ENCODE measurements around the gene CLEC10A. TPM values are rescaled to one million over a fixed set of nuclear protein-coding genes. Genes with fewer than 3 reads are reported as not detected.
A peak's percentile ranks its signal among the peaks of the same experiment; 100 is the strongest.
"Not testable (repeated sequence)": the region's sequence is repeated elsewhere in the genome, so short reads cannot be mapped to it uniquely, and the experiment has no call there.

CLEC10A gene
- total RNA-seq, 1 donor from 2014 or later, result 14.7 TPM

- intact Hi-C loops (cut with DNase I), result no loop called here
- ATAC-seq, result no peak
- no peak for DNase-seq (ENCODE audit: low spot score)
Measured at GRCh38 chr17:7083592-7083991, 3.5 kb upstream of the CLEC10A start.

- no peak for DNase-seq (ENCODE audit: low spot score)
- ATAC-seq, result no peak
- intact Hi-C loops (cut with DNase I), result no loop called here
Measured at GRCh38 chr17:7081341-7082062, 1.5 kb upstream of the CLEC10A start.

GRCh38 chr17:7080456-7081041 is 498 bp upstream of the CLEC10A start:
- intact Hi-C loops (cut with DNase I), result no loop called here
- DNase-seq (ENCODE audit: low spot score), result peak; percentile 70

GRCh38 chr17:7078711-7079110 is 1.3 kb downstream of the CLEC10A start:
- no peak for DNase-seq (ENCODE audit: low spot score)
- ATAC-seq, result no peak
- intact Hi-C loops (cut with DNase I), result no loop called here

More at GRCh38 chr17:7080456-7081041, 498 bp upstream of the CLEC10A start:
- peak; percentile 95 for ATAC-seq

GRCh38 chr17:7077911-7078546 is 2.0 kb downstream of the CLEC10A start:
- ATAC-seq (no peak), DNase-seq (ENCODE audit: low spot score) (no peak)
- intact Hi-C loops (cut with DNase I), result no loop called here

- intact Hi-C loops (cut with DNase I), result no loop called here
- DNase-seq (ENCODE audit: low spot score) (no peak), ATAC-seq (no peak)
Measured at GRCh38 chr17:7074931-7075330, 5.1 kb downstream of the CLEC10A start.

- ATAC-seq (no peak), DNase-seq (ENCODE audit: low spot score) (no peak)
- intact Hi-C loops (cut with DNase I), result no loop called here
Measured at GRCh38 chr17:7072406-7072805, 7.6 kb downstream of the CLEC10A start.

GRCh38 chr17:7070712-7071111 is 9.3 kb downstream of the CLEC10A start:
- intact Hi-C loops (cut with DNase I), result no loop called here
- no peak for ATAC-seq
- no peak for DNase-seq (ENCODE audit: low spot score)

GRCh38 chr17:7068268-7068667 is 11.8 kb downstream of the CLEC10A start:
- intact Hi-C loops (cut with DNase I), result no loop called here
- DNase-seq (ENCODE audit: low spot score) (no peak), ATAC-seq (no peak)

- DNase-seq (ENCODE audit: low spot score) (no peak), ATAC-seq (no peak)
- intact Hi-C loops (cut with DNase I), result no loop called here
Measured at GRCh38 chr17:7067198-7067597, 12.9 kb downstream of the CLEC10A start.

GRCh38 chr17:7064261-7064660 is 15.8 kb downstream of the CLEC10A start:
- ATAC-seq (no peak), DNase-seq (ENCODE audit: low spot score) (no peak)
- intact Hi-C loops (cut with DNase I), result no loop called here

- intact Hi-C loops (cut with DNase I), result no loop called here
- ATAC-seq (no peak), DNase-seq (ENCODE audit: low spot score) (no peak)
Measured at GRCh38 chr17:7063518-7064094, 16.4 kb downstream of the CLEC10A start.

- ATAC-seq (no peak), DNase-seq (ENCODE audit: low spot score) (no peak)
- intact Hi-C loops (cut with DNase I), result no loop called here
Measured at GRCh38 chr17:7060165-7060891, 19.7 kb downstream of the CLEC10A start.

GRCh38 chr17:7058831-7059447 is 21.1 kb downstream of the CLEC10A start:
- DNase-seq (ENCODE audit: low spot score), result no peak
- intact Hi-C loops (cut with DNase I), result no loop called here
- no peak for ATAC-seq

- intact Hi-C loops (cut with DNase I), result no loop called here
- ATAC-seq (no peak), DNase-seq (ENCODE audit: low spot score) (no peak)
Measured at GRCh38 chr17:7056386-7056785, 23.7 kb downstream of the CLEC10A start.

- ATAC-seq; DNase-seq (ENCODE audit: low spot score); intact Hi-C loops (cut with DNase I): not testable (repeated sequence)
Measured at GRCh38 chr17:7050583-7050982, 29.5 kb downstream of the CLEC10A start.

- no peak for ATAC-seq
- DNase-seq (ENCODE audit: low spot score), result no peak
- intact Hi-C loops (cut with DNase I), result loop anchor here (5.0 kb wide), 1 partner anchor 88 kb away; no protein-coding TSS in a partner anchor
Measured at GRCh38 chr17:7048968-7049367, 31.1 kb downstream of the CLEC10A start.

- DNase-seq (ENCODE audit: low spot score) (no peak), ATAC-seq (no peak)
- intact Hi-C loops (cut with DNase I), result loop anchor here (5.0 kb wide), 1 partner anchor 90 kb away; no protein-coding TSS in a partner anchor
Measured at GRCh38 chr17:7047566-7047965, 32.5 kb downstream of the CLEC10A start.

Measured in sciatic nerve (tissue), 2 donors.